Dedifferentiated amniotic fluid mesenchymal stem cell (primary cell): ENCODE measurements around the gene HOMER3.
"Not testable (repeated sequence)": the region's sequence is repeated elsewhere in the genome, so short reads cannot be mapped to it uniquely, and the experiment has no call there.

Experiments used
- DNase-seq: peaks from one replicate; pipeline ENCODE4 v3.0.0-alpha.2; 2016; ENCODE audit errors: extremely low spot score

Gene HOMER3

DNA sequence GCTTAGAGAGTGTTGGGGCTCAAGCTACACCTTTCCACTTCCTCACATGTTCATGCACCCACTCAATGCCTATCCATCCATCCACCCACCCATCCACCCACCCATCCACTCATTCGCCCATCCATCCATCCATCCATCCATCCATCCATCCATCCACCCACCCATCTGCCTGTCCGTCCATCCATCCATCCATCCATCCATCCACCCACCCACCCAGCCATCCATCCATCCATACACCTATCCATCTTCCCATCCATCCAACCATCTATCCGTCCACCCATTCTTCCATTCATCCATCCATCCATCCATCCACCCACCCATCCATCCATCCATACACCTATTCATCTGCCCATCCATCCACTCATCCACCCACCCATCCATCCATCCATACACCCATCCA is 13.1 kb upstream of the HOMER3 start:
- no peak for DNase-seq

DNA sequence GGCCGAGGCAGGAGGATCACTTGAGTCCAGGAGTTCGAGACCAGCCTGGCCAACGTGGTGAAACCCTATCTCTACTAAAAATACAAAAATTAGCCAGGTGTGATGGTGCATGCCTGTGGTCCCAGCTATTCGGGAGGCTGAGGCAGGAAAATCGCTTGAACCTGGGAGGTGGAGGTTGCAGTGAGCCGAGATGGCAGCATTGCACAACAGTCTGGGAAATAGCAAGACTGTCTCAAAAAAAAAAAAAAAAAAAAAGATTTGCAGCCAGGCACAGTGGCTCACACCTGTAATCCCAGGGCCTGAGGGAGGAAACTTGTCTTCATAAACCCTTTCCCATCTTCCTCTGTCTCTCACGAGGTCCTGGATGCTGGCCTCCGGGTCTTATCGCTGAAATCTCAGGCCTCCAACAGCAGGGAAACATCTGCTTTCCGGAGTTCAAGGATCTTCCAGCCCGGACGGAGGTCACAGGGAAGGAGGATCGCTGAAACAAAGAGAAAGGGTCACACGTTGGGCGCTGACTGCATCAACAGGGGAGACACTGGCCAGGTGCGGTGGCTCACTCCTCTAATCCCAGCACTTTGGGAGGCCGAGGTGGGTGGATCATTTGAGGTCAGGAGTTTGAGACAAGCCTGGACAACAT is 11.5 kb upstream of the HOMER3 start:
- DNase-seq: not testable (repeated sequence)

DNA sequence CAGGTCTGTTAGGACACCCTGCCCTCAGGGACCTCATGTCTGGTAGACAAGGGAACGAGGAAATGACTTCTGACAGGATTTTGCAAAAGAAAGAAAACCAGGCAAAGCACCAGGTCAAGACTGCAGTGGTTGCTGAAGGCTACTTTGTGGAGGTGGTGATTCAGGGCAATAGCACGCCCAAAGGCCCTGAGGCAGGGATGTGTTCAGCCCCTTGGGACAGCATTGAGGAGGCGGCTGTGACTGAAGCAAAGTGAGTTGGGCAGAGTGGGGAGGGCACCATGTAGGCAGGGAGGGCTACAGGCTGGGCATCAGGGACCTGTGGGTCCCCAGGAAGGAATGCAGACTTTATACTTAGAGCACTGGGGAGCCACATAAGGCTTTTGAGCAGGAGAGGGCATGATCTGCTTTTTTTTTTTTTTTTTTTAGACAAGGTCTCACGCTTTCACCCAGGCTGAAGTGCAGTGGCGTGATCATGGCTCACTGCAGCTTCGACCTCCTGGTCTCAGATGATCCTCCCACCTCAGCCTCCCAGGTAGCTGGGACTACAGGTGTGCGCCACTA is 10.8 kb upstream of the HOMER3 start:
- peak; percentile 34 for DNase-seq

DNA sequence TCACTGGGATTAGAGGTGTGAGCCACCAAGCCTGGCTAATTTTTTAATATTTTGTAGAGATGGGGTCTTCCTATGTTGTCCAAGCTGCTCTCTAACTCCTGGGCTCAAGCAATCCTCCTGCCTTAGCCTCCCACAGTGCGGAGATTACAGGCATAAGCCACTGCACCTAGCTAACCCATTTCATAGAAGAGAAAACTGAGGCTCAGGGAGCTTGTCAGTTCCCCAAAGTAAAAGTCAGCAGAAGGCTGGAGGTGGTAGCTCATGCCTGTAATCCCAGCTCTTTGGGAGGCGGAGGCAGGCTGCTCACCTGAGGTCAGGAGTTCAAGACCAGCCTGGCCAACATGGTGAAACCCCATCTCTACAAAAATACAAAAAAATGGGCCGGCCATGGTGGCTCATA is 8.8 kb upstream of the HOMER3 start:
- no peak for DNase-seq

DNA sequence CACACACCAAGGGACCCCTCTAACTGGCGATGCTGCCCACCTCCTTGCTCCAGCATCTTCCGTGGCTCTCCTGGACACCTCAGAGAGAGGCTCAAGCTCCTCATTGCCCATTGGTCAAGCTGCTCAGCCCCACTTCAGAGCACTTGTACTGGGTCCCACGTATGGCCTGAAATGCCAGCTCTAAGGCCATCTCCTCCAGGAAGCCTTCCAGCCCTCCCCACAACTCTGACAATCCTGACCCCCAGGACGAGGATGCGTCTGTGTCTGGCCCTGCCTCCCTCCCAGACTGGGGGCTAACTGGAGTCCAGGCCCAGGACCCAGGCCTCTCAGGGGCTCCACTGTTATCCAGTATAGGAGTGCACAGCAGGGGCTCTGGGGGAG is 7.9 kb upstream of the HOMER3 start:
- DNase-seq: no peak

DNA sequence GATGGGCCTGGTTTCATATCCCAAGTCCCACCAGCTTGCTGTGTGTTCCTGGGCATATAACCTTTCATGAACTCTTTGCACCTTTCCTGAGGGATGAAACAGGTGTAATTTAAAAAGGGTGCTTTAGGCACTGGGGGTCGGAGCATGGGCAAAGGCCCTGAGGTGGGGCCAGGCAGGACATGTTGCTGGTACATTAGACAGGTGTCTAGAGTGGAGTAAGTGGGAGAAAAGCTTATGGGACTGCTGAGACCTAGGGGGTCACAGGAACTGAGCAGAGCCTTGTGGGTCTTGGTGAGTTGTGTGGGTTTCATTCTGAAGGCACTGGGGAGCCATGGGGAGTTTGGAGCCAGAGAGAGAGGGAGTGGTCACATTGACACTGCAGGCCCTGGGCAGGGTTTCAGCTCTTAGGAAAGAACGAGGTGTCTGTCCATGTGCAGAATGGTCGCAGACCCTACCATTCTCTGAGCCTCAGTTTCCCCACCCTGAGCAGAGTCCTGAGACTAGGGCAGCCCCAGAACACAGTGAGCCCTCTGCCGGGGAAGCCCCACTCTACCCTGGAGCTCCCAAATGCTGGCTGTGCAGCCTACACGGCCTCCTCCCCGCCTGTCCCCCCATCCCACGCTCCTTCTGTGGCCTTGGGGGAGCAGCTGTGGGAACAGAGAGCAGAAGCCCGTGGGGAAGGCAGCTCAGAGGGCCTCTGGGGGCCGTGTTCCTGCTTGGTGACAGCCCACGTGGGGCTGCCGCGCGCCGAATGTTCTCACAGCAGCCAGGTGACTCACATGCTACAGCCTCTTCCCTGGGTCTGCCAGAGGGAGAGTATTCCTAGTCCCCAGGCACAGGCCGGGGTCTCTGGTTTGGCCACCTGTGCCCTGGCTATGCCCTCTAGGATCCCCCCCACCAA is 7.3 kb upstream of the HOMER3 start:
- DNase-seq: no peak

DNA sequence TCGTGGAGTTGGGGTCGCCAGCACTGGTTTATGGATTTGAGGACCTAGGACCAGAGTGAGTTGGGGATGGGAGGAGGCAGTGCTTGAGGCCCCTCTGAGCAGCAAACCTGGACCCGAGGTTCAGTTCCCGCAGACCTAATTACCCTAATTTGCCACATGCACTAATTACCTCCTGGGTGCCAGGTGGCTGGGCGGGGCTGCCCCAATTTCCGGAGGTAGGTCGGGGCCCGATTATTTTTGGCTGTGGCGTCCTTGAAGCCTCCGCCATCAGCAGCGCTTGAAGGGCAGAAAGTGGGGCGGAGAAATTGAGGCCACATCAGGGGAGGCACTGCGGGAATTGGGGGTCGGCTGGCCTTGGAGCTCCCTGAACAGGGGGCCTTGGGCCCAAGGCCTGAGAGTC is 5.9 kb upstream of the HOMER3 start:
- DNase-seq: no peak

DNA sequence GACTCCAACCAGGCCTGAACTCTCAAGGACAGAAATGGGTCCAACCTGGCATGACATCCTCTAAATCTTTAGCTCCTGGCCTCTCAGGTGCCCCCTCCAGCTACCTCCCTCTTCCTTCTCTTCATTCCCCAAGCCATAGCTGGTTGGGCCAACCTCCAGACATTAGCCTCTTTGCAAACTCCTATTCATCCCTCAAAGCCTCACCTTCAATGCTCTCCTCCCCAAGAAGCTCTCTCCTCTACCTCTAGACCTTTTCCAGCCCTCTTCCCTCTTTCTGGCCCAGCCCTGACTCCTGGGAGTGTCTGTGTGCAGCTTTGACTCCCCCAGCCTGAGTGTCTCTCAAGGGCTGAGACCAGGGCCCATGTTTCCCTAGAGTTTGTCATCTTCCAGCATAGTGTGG is 5.3 kb upstream of the HOMER3 start:
- no peak for DNase-seq

DNA sequence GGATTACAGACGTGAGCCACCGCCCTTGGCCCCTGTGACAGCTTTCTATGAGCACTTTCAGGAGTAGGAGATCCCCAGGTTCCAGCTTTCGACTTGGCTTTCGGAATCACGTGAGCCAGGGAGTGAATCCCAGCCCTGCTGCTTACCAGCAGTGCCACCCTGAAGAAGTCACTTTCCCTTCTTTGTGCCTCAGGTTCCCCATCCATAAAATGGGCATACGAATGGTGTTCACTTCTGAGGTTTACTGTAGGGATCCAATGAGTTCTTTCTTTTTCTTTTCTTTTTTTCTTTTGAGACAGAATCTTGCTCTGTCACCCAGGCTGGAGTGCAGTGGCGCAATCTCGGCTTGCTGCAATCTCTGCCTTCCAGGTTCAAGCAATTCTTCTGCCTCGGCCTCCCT is 4.3 kb upstream of the HOMER3 start:
- no peak for DNase-seq

DNA sequence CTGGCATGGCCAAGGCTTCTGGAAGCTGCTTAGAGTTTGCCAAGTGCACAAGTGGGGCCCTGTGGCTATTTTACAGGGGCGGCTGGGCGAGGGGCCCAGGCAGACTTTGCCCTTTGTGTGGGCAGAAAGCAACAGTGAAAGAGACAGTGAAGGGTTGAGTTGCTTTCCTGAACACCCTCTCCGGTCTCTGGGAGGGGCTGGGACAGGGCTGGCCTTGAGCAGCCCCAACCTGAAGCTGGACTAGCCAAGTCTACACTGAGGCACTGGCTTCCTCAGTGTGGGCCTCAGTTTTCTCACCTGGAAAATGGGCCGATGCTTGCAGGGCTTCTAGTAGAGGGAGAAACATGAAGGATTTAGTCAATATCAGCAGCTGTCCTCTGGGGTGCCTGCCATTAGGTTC is 2.4 kb upstream of the HOMER3 start:
- DNase-seq: no peak

DNA sequence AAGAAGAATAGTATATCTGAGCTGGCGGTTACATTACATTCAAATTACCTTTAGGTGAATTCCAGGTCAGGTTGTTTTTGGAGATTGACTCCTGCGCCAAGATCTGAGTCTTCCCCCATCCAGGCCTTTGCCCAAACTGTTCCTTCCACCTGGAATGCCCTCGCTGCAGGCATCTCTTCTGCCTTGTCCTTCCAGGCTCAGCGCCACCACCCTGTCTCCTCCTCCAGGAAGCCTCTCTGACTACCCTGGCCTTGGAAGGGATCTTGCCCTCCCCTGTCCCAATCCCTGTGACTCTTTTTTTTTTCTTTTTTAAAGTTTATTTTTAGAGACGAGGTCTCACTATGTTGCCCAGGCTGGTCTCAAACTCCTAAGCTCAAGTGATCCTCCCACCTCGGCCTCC is 1.7 kb upstream of the HOMER3 start:
- DNase-seq: no peak

DNA sequence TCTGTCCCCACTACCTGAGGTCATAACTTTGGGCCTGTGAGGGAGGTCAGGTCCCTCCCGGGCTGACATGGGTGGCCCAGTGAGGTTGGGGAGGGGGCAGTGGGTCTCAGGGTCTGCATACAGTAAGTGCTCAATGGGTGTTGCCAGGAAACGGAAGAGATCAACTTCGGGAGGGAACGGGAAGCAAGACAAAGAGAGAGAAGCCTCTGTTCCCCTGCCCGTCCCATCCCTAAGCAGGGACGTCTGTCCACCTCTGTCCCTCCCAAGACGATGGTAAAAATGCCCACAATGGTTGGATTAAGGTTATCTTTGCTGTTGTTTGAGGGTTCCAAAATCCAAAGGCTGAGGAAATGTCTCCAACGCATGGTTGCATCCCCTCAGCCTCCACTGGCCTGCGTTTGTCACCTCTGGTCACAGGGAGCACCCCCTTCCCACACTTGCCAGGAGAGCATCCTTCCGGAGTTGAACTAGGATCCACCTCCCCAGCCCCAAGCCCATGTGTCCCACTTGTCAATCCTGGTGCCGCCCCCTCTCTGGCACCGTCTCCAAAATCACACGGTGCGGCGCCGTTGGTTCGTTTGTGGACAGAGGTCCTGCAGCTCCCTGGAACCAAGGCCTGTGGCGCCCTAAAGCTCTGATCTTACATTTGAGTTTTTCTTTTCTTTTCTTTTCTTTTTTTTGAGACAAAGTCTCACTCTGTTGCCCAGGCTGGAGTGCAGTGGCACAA is 774 bp upstream of the HOMER3 start:
- no peak for DNase-seq

DNA sequence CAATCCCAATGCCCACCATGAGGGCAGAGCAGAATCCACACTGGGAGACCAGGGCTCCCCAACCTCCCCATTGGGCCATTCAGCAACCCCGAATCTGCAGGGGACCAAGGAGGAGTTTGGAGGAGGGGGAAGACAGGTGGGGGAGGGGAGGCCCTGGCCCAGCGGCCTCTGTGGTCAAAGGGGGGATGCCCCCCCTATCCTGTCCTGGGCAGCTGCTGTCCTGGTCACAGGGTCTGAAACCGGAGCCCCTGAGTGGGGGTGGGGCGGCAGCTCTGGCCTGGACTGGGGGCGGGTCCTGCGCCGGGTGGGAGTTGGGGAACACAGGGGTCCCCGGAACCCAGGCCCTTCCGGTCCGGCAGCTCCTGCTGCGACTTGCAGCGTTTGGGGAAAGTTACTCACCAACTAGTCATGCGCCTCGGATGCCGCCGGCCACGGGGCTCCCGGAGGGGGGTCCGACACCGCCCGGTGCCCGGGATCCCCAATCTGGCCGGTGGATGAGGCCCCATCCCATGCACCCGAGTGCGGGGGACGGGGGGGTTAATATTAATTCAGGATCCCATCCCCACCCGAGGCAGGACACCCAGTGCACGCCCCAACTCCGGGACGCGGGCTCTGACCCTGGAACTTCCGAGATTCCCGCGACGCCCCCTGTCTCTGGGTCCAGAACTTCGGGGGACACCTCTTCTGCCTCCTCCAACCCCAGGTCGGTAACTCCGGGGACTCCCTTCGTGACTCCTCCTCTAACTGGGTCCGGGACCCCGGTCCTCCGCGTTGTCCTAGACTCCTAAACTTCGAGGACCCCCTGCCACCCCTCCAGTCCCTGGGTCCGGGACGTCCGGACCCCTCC is 872 bp downstream of the HOMER3 start:
- DNase-seq: no peak

DNA sequence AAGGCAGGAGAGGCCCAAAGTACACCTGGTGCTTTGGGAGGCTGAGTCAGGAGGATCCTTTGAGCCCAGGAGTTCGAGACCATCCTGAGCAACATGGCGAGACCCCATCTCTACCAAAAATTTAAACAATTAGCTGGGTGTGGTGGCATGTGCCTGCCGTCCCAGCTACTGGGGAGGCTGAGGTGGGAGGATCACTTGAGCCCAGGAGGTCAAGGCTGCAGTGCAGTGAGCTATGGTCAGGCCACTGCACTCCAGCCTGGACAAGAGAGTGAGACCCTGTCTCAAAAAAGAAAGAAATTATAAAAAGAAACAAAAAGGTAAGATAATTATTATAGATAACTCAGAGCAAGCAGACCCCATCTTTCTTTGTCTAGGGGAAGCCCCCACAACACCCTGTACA is 1.9 kb downstream of the HOMER3 start:
- DNase-seq: no peak

DNA sequence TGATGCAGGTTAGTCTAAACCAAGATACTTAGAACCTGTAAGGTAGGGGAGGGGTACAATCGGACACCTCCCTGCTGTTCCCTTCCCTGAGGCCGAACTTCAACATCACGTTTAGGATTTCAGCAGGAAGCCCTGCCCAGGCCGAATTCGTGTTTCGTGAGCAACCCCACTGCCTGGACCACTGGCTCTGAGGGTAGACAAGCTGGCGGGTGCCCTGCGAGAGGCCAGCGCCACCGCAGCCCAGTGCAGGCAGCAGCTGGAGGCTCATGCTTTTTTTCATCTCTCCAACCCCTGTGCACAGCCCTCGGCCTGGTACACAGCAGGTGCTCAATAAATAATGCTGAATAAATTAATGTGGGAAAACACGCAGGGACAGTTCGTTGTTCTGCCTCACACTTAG is 7.7 kb downstream of the HOMER3 start:
- DNase-seq: no peak

DNA sequence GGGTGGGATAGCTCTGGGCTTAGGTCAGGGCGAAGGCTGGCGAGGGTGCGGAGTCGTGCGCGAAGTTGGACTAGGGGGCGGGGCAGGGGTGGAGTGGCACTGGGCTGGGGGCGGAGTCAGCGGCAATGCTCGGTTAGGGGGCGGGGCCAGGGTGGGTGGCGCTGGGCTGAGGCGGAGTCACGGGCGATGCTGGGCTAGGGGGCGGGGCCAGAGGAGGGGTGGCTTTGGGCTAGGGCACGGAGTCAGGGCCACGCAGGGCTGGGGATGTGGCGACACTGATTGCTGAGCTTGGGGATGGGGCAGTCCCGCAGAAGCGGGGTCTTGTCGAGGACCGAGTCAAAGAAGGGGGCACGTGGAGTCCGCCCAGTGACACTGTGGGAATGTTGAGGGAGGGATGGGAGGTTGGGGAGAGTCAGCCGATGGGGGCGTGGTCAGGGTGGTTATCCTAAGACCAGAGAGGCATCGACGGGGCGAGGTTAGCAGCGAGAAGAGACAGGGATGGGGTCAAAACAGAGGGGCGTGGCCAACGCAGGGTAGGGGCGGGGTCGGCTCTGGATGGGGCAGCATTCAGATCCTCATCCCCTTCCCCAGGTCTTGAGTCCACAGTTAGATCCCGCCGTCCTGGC is 8.7 kb downstream of the HOMER3 start:
- no peak for DNase-seq

DNA sequence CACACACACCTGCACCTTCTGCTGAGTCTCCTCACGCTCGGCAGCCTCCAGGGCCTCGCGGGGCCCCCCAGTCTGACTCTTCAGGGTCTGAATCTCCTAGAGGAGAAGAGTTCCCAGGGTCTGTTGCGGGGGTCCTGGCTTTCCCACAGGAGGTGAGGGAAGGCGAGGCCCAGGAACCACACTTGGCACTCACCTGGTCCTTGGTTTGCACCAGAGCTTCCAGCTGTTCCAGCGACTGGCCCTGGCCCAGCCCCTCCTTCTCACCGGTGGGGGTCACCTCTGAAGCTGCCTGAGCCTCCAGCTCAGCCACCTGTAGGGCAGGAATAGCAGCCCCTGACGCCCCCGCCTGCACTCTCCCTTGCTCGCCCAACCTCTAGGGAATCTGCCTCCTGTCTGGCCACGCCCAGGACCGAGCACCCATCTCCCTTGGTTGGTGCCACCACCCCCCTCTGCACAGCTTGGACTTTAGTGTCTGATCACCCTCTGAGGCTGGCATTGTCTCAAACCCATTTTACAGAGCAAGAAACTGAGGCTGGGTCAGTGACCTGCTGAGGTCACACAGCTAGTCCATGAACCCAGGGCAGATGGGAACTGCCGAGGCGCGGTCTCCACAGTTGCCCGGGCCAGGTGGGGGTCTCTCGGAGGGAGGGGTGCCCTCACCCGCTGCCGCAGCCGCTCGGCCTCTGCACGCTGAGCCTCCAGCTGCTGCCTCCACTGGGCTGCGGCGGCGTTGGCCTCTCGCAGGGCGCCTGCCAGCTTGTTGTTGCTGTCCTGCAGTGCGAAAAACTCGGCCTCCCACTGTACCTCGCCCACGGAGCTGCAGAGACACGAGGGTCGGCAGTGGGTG is 9.5 kb downstream of the HOMER3 start:
- no peak for DNase-seq

DNA sequence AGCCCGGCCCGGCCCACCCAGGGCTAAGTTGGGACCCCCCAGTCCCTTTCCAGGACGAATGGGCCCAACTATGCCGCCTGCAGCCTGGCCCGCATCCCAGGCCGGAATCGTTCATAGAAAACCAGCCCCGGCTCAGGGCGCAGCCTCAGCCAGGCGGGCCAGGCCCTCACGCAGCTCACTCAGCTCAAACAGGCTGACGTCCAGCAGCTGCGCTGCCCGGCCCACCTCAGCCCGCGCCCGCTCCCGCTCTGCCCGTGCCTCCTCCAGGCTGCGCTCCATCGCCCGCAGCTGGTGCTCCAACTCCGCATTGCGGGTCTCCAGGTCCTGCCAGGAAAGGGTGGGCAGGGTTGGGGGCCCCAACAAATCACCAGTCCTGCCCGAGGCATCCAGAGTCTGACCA is 11.7 kb downstream of the HOMER3 start:
- DNase-seq: no peak

DNA sequence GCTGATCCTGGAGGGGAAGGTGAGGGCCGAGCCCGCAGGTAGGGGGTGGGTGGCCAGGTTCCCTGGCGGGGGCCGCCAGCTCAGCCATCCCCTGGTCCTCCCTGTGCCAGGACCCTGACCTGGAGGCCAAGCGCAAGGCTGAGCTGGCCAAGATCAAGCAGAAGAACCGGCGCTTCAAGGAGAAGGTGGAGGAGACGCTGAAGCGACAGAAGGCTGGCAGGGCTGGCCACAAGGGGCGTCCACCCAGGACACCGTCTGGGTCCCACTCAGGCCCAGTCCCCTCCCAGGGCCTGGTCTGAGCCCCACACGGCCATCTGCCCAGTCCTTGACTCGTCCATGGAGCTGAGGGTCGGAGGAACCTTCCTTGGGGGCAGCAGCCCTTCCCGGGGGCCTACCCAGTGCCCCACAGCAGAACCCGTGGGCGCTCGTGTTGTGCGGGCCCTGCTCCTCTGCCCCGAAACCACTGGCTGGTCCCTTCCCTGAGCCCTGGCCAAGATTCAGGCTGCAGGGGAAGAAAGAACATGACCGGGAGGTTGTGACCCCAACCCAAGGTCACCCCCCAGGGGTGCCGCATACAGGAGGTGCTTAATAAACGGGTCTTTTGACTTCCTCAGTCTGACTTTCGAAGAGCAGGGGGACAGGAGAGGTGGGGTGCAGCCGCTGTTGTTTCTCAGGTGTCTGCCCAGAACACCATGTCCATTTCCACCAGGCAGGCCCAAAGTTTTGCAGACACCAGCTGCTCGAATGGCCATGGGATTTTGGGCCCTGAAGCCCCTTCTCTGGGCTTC is 12.8 kb downstream of the HOMER3 start:
- no peak for DNase-seq
